Keratinocyte (primary cell): ENCODE data around the gene PDE6A. TPM values are rescaled to one million over a fixed set of nuclear protein-coding genes. Genes with fewer than 3 reads are reported as not detected.

Source experiments
- DNase-seq: peaks from one replicate; pipeline ENCODE4 v3.0.0-alpha.2; 2011; ENCODE audit warnings: low read depth, missing footprints, low spot score
- FAIRE-seq: peaks from 2 replicates; lab custom pipeline; 2011; peaks lifted over from hg19 to GRCh38; lab: Jason Lieb, UNC
- H2AFZ ChIP-seq: 2 replicates; pipeline ENCODE4 v1.6.0; 2012; ENCODE audit warnings: low read length, control low read depth, inconsistent platforms; ENCODE audit not compliant: control insufficient read depth
- H3K27ac ChIP-seq: 2 replicates; pipeline ENCODE4 v1.5.1; 2011; ENCODE audit warnings: low read length; ENCODE audit not compliant: control insufficient read depth, insufficient read depth
- H3K27me3 ChIP-seq: 3 replicates; pipeline ENCODE4 v1.6.0; 2011; ENCODE audit warnings: low read length; ENCODE audit not compliant: control insufficient read depth, insufficient read depth; ENCODE audit errors: extremely low read depth
- H3K36me3 ChIP-seq, 2 experiments: 2 replicates in 1 of 2; 3 replicates in 1 of 2; pipeline ENCODE4 v1.5.1; 2011; ENCODE audit warnings: low read length in 2 of 2, mild to moderate bottlenecking in 1 of 2; ENCODE audit not compliant: control insufficient read depth in 2 of 2, insufficient read depth in 2 of 2; ENCODE audit errors: extremely low read depth in 1 of 2
- H3K4me1 ChIP-seq: 3 replicates; pipeline ENCODE4 v1.5.1; 2011; ENCODE audit warnings: low read length; ENCODE audit not compliant: control insufficient read depth, insufficient read depth; ENCODE audit errors: extremely low read depth
- H3K4me2 ChIP-seq: 3 replicates; pipeline ENCODE4 v1.6.0; 2011; ENCODE audit warnings: low read depth, low read length; ENCODE audit not compliant: control insufficient read depth, insufficient read depth; ENCODE audit errors: extremely low read depth
- H3K4me3 ChIP-seq, 3 experiments: fragments of 200-600 bp in 1 of 3; sonication (generic) in 1 of 3; 2 replicates in 2 of 3; 3 replicates in 1 of 3; pipeline ENCODE4 v1.5.1; 2011 to 2016; ENCODE audit warnings: low read length in 3 of 3, mild to moderate bottlenecking in 3 of 3, control low read depth in 2 of 3, inconsistent platforms in 1 of 3, low read depth in 1 of 3, mixed read lengths in 1 of 3, mixed run types in 1 of 3, moderate library complexity in 1 of 3; ENCODE audit not compliant: control insufficient read depth in 2 of 3, insufficient read depth in 2 of 3; ENCODE audit errors: extremely low read depth in 1 of 3
- H3K79me2 ChIP-seq: 2 replicates; pipeline ENCODE4 v1.6.0; 2012; ENCODE audit warnings: low read length; ENCODE audit not compliant: control insufficient read depth, insufficient read depth
- H3K9ac ChIP-seq: 3 replicates; pipeline ENCODE4 v1.6.0; 2011; ENCODE audit warnings: low read length; ENCODE audit not compliant: control insufficient read depth, insufficient read depth; ENCODE audit errors: extremely low read depth
- H3K9me1 ChIP-seq: 3 replicates; pipeline ENCODE4 v1.6.0; 2011; ENCODE audit warnings: low read length; ENCODE audit not compliant: control insufficient read depth, insufficient read depth; ENCODE audit errors: extremely low read depth
- H3K9me3 ChIP-seq: 2 replicates; pipeline ENCODE4 v1.5.1; 2012; ENCODE audit warnings: low read depth, low read length; ENCODE audit not compliant: control insufficient read depth
- H4K20me1 ChIP-seq: 3 replicates; pipeline ENCODE4 v1.6.0; 2011; ENCODE audit warnings: low read length; ENCODE audit not compliant: control insufficient read depth, insufficient read depth; ENCODE audit errors: extremely low read depth
- CTCF ChIP-seq, 3 experiments: IDR thresholded peaks in 1 of 3; conservative IDR thresholded peaks in 1 of 3; optimal IDR thresholded peaks in 1 of 3; 2 replicates in 2 of 3; 3 replicates in 1 of 3; pipeline versions ENCODE3 to v1.5.1; 2011; ENCODE audit warnings: low read length in 3 of 3, mild to moderate bottlenecking in 3 of 3, moderate library complexity in 2 of 3, control low read depth in 1 of 3, inconsistent platforms in 1 of 3; ENCODE audit not compliant: insufficient read depth in 2 of 3; ENCODE audit errors: extremely low read depth in 1 of 3
- EZH2 ChIP-seq: IDR thresholded peaks from one replicate; pipeline ENCODE4 v1.6.1; 2012; ENCODE audit warnings: inconsistent platforms, mild to moderate bottlenecking, low read length, moderate library complexity
- dilution Hi-C: fragments of 300-500 bp; cut with MboI; formaldehyde crosslinking; loops from one replicate; pipeline ENCODE4 v1.7.0; 2020; ENCODE audit warnings: low sequenced_read_pairs; ENCODE audit not compliant: extremely low pct_ligation_motif_present
- polyA plus RNA-seq, 5 experiments: library from polyadenylated mRNA; depleted of rRNA in 3 of 5; stranded (reverse) in 3 of 5; stranded (forward) in 1 of 5; unstranded in 1 of 5; fragments of >200 nt; gene quantifications; 1 replicate in 1 of 5; 2 replicates in 3 of 5; 3 replicates in 1 of 5; pipeline versions ENCODE4 v1.2.1 to v1.2.3, GENCODE V29; 2011 to 2012; ENCODE audit warnings: missing spikeins in 2 of 5, low read depth in 1 of 5, low replicate concordance in 1 of 5

Gene PDE6A
- polyA plus RNA-seq, 1 donor (not counting 4 experiments of a cell fraction or from before 2014, with no cell fraction given), result 0.03 TPM

GRCh38 chr5:149895416-149896345 is 48.9 kb downstream of the PDE6A start:
- Histone ChIP-seq H3K36me3 (no peaks in the 10 kb centered on the region), H3K9me1 (no peaks in the 10 kb centered on the region), H3K9me3 (no peaks in the 10 kb centered on the region), H3K4me3 (no peak overlapping the region), H3K79me2 (no peaks in the 10 kb centered on the region), H3K4me1 (peaks cover 20% of the 10 kb centered on the region), H3K27me3 (no peaks in the 10 kb centered on the region), H4K20me1 (no peaks in the 10 kb centered on the region), H3K9ac (peak overlapping the region; percentile 36), H3K4me2 (peak overlapping the region; percentile 34), H2AFZ (peak overlapping the region; percentile 9), H3K27ac (peak overlapping the region; percentile 59)
- dilution Hi-C loops, result no loop called here
- FAIRE-seq (peak; percentile 96), DNase-seq (peak; percentile 33)
- TF ChIP-seq EZH2 (no peak), CTCF (optimal IDR thresholded peaks at IDR 0.05 in 1 of 3, IDR thresholded peaks at IDR 0.05 in 1 of 3, conservative IDR thresholded peaks at IDR 0.05 in 1 of 3; ENCODE audit: extremely low read depth in 1 of 3, insufficient read depth in 2 of 3, low read length in 3 of 3) (no peak)

- DNase-seq (no peak), FAIRE-seq (no peak)
- H4K20me1 ChIP-seq, result no peaks in the 10 kb centered on the region
- no peak overlapping the region for H3K27ac ChIP-seq
- peaks cover 20% of the 10 kb centered on the region for H3K4me1 ChIP-seq
- no peaks in the 10 kb centered on the region for H3K9me3 ChIP-seq
- no peak overlapping the region for H2AFZ ChIP-seq
- no peak overlapping the region for H3K4me3 ChIP-seq
- dilution Hi-C loops, result no loop called here
- no peak for TF ChIP-seq CTCF (optimal IDR thresholded peaks at IDR 0.05 in 1 of 3, IDR thresholded peaks at IDR 0.05 in 1 of 3, conservative IDR thresholded peaks at IDR 0.05 in 1 of 3; ENCODE audit: extremely low read depth in 1 of 3, insufficient read depth in 2 of 3, low read length in 3 of 3)
- TF ChIP-seq EZH2, result no peak
- no peaks in the 10 kb centered on the region for H3K36me3 ChIP-seq
- no peak overlapping the region for H3K4me2 ChIP-seq
- H3K27me3 ChIP-seq, result no peaks in the 10 kb centered on the region
- no peak overlapping the region for H3K9ac ChIP-seq
- no peaks in the 10 kb centered on the region for H3K79me2 ChIP-seq
- H3K9me1 ChIP-seq, result no peaks in the 10 kb centered on the region
Measured at GRCh38 chr5:149894237-149894636, 50.4 kb downstream of the PDE6A start.
